Measurements from ENCODE around the gene SRD5A3. TPM values are rescaled to one million over a fixed set of nuclear protein-coding genes. Genes with fewer than 3 reads are reported as not detected.

The SRD5A3 gene
- total RNA-seq, 1 experiment from 2014 or later, result 24.0 TPM

DNA sequence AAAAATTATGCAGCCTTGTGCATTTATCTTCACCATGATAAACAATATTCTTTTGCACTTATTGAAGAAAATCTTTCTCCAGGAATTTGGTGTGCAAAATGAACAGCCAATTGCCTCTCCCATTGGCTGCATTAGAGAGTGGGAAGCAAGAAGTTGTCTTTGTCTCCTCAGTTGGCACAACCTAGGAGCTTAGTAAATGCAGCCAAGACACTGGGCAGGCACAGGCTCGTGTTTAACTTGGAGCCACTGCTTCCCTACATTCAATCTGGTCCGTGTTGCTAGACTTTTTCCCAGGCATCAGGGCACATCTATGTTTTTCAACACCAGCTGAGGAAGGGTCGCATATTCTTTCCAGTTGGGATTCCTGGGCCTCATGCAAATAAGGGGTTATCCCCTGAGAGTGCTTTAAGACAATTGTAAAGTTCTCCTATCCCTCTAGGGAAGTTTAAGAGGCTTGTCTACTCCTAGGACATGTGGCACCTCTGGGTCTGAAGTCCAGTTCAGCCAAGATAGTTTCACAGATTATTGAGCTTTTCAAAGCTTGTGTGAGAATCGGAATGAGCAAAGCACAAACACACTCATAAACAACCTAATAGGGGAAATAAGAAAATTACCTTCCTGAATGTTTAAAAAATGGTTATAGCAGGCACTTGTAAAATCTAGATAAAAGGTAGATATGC, 31.8 kb upstream of the SRD5A3 start (continued):
- TF ChIP-seq NR3C1 (CRISPR knock-in tag; conservative IDR thresholded peaks at IDR 0.05; ENCODE audit: low read depth) (no peak), TEAD4 (CRISPR knock-in tag; IDR thresholded peaks at IDR 0.05) (no peak), NR1H2 (CRISPR knock-in tag; IDR thresholded peaks at IDR 0.05) (no peak)
- TF ChIP-seq, protein P1, sequence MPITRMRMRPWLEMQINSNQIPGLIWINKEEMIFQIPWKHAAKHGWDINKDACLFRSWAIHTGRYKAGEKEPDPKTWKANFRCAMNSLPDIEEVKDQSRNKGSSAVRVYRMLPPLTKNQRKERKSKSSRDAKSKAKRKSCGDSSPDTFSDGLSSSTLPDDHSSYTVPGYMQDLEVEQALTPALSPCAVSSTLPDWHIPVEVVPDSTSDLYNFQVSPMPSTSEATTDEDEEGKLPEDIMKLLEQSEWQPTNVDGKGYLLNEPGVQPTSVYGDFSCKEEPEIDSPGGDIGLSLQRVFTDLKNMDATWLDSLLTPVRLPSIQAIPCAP (CRISPR knock-in tag; IDR thresholded peaks at IDR 0.05), result no peak
- TF ChIP-seq, protein P2, sequence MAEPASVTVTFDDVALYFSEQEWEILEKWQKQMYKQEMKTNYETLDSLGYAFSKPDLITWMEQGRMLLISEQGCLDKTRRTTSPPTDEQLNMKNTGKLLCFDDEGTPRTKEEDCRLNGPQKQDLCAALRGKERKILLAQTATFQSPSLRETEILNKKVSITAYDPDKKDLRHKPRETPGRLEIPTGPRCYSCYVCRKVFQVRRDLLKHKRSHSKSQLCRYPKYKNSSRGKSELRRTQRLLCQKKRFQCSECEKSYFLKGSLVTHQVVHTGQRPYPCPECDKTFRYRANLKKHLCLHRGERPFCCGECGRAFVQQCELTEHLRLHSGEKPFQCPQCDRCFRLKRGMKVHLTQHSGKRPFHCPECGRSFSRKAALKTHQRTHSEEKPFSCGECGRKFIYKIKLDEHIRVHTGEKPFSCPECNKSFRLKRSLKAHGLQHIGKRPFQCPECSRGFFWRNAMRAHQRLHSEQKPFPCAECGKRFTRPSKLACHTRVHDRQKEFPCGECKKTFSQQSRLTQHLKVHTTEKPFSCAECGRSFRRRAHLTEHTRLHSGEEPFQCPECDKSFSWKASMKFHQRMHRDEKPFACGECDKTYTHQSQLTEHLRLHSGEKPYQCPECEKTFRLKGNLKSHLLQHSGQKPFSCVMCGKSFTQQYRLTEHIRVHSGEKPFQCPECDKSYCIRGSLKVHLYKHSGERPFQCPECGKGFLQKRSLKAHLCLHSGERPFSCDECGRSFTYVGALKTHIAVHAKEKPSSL (CRISPR knock-in tag; conservative IDR thresholded peaks at IDR 0.05), result no peak

DNA sequence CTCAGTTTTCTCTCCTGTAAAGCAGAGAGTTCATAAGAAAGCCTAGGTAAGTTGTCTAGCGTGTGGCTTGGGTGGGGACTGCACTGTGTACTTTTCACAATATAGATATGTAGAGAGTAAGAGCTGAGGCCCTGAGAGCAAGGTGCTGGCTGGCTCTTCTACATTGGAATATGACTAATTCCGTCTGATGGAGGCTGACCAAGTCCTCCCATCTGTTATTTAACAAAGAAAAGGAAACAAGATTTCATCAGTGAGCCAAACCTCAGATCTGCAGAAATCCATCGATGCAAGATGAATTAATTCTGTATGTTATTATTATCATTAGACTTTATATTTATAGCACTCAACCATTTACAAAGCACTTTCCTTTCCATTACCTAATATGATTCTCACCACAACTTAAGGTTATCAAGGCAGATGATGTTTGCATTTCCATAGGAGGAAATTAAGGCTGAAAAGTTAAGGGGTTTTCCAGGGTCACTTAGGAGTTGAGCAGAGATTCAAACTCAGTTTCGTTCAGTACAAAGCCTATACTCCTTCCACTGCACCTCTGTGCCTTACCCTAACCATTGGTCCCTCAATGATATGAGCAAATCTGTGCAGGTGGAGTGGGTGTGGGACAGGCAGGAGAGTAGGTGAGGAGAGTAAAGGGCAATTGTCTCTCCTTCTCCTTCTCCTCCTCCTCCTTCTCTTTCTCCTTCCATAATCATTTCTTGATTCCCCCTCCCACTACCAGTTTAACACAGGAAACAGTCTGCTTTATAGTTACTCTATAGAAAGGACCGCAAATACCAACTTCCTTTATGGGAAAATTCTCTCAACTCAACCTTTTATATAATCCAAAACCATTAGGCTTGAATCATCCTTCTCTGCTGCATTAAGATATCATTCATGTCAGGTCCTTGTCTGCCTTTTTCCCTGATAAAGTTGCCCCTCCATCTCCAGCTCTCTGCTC, 27.6 kb upstream of the SRD5A3 start:
- Mint-ChIP-seq H3K36me3 (peaks cover 10% of the 10 kb centered on the region), H3K27ac (no peak overlapping the region), H3K9me3 (peaks cover 15% of the 10 kb centered on the region), H3K4me1 (peaks cover 56% of the 10 kb centered on the region), H3K4me3 (no peak overlapping the region), H3K27me3 (ENCODE audit: low read depth) (no peaks in the 10 kb centered on the region; the same call in 1 of the 2 replicates)
- DNase-seq (ENCODE audit: low spot score), result no peak
- ChIA-PET CTCF (interaction anchor here (4.5 kb wide), 1 partner anchor 133 kb away, joined by 59 read pairs; no protein-coding TSS in a partner anchor), POLR2A (no interaction called here)
- ATAC-seq, result no peak
- TF ChIP-seq, protein P3, sequence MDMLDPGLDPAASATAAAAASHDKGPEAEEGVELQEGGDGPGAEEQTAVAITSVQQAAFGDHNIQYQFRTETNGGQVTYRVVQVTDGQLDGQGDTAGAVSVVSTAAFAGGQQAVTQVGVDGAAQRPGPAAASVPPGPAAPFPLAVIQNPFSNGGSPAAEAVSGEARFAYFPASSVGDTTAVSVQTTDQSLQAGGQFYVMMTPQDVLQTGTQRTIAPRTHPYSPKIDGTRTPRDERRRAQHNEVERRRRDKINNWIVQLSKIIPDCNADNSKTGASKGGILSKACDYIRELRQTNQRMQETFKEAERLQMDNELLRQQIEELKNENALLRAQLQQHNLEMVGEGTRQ (CRISPR knock-in tag; IDR thresholded peaks at IDR 0.05), result no peak
- TF ChIP-seq, protein P4, sequence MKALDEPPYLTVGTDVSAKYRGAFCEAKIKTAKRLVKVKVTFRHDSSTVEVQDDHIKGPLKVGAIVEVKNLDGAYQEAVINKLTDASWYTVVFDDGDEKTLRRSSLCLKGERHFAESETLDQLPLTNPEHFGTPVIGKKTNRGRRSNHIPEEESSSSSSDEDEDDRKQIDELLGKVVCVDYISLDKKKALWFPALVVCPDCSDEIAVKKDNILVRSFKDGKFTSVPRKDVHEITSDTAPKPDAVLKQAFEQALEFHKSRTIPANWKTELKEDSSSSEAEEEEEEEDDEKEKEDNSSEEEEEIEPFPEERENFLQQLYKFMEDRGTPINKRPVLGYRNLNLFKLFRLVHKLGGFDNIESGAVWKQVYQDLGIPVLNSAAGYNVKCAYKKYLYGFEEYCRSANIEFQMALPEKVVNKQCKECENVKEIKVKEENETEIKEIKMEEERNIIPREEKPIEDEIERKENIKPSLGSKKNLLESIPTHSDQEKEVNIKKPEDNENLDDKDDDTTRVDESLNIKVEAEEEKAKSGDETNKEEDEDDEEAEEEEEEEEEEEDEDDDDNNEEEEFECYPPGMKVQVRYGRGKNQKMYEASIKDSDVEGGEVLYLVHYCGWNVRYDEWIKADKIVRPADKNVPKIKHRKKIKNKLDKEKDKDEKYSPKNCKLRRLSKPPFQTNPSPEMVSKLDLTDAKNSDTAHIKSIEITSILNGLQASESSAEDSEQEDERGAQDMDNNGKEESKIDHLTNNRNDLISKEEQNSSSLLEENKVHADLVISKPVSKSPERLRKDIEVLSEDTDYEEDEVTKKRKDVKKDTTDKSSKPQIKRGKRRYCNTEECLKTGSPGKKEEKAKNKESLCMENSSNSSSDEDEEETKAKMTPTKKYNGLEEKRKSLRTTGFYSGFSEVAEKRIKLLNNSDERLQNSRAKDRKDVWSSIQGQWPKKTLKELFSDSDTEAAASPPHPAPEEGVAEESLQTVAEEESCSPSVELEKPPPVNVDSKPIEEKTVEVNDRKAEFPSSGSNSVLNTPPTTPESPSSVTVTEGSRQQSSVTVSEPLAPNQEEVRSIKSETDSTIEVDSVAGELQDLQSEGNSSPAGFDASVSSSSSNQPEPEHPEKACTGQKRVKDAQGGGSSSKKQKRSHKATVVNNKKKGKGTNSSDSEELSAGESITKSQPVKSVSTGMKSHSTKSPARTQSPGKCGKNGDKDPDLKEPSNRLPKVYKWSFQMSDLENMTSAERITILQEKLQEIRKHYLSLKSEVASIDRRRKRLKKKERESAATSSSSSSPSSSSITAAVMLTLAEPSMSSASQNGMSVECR (CRISPR knock-in tag; IDR thresholded peaks at IDR 0.05; ENCODE audit: borderline replicate concordance), result no peak
- TF ChIP-seq ETV6 (CRISPR knock-in tag; IDR thresholded peaks at IDR 0.05) (no peak), ATF1 (CRISPR knock-in tag; IDR thresholded peaks at IDR 0.05) (no peak), PRRX2 (CRISPR knock-in tag; IDR thresholded peaks at IDR 0.05) (no peak)
- TF ChIP-seq, protein P5, sequence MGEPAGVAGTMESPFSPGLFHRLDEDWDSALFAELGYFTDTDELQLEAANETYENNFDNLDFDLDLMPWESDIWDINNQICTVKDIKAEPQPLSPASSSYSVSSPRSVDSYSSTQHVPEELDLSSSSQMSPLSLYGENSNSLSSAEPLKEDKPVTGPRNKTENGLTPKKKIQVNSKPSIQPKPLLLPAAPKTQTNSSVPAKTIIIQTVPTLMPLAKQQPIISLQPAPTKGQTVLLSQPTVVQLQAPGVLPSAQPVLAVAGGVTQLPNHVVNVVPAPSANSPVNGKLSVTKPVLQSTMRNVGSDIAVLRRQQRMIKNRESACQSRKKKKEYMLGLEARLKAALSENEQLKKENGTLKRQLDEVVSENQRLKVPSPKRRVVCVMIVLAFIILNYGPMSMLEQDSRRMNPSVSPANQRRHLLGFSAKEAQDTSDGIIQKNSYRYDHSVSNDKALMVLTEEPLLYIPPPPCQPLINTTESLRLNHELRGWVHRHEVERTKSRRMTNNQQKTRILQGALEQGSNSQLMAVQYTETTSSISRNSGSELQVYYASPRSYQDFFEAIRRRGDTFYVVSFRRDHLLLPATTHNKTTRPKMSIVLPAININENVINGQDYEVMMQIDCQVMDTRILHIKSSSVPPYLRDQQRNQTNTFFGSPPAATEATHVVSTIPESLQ (CRISPR knock-in tag; IDR thresholded peaks at IDR 0.05), result no peak
- TF ChIP-seq, protein P6, sequence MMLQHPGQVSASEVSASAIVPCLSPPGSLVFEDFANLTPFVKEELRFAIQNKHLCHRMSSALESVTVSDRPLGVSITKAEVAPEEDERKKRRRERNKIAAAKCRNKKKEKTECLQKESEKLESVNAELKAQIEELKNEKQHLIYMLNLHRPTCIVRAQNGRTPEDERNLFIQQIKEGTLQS (CRISPR knock-in tag; conservative IDR thresholded peaks at IDR 0.05), result no peak
- TF ChIP-seq, protein P7, sequence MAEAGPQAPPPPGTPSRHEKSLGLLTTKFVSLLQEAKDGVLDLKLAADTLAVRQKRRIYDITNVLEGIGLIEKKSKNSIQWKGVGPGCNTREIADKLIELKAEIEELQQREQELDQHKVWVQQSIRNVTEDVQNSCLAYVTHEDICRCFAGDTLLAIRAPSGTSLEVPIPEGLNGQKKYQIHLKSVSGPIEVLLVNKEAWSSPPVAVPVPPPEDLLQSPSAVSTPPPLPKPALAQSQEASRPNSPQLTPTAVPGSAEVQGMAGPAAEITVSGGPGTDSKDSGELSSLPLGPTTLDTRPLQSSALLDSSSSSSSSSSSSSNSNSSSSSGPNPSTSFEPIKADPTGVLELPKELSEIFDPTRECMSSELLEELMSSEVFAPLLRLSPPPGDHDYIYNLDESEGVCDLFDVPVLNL (CRISPR knock-in tag; IDR thresholded peaks at IDR 0.05; ENCODE audit: borderline replicate concordance, low read depth), result no peak

All from WTC11 (cell line).